OCI-LY3 (cell line): Measurements from ENCODE around the gene TMEM18.

ENCODE experiments used
- CTCF ChIP-seq: fragments of 200-600, 300-600 bp; sonication (generic); IDR thresholded peaks from 2 replicates; pipeline ENCODE4 v1.5.1; 2014; ENCODE audit warnings: antibody characterized with exemption, low read length, low read depth
- EZH2phosphoT487 ChIP-seq: fragments of 200-600 bp; shearing (Covaris generic); IDR thresholded peaks from 2 replicates; pipeline ENCODE4 v1.6.1; 2018; ENCODE audit warnings: antibody characterized with exemption, mixed run types, low read depth

- TF ChIP-seq CTCF (no peak), EZH2phosphoT487 (no peak)
These were observed 43.8 kb downstream of the TMEM18 start for GRCh38 chr2:633371-633770.
